Measurements from ENCODE around the gene ANKRD45.
A peak's percentile ranks its signal among the peaks of the same experiment; 100 is the strongest.

ANKRD45 gene, protein sequence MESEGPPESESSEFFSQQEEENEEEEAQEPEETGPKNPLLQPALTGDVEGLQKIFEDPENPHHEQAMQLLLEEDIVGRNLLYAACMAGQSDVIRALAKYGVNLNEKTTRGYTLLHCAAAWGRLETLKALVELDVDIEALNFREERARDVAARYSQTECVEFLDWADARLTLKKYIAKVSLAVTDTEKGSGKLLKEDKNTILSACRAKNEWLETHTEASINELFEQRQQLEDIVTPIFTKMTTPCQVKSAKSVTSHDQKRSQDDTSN

DNA sequence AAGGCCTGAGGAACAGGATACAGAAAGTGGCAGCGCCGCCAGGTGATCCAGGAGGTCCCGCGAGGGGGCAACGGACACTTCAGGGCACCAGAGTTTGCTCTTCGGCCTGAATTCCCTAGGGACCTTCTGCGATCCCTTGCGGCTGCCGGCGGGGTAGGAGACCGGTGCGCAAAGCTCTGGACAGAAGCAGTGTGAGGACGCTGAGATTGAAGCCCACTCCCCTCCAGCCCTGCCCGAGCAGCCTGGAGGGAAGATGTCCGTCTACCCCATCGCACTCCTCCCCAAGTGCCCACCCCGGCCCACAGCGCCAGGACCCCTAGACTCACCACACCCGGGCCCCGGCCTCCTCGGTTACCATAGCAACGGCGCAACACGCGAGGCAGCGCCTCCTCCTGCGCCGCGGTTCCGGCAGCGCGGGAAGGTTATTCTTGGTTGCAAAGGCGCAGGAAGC, at the start of gene ANKRD45:
Gene ANKRD45 (minus strand): TSS at position 361 of the 451 bp plus-strand sequence. CDS start 10,433 bp downstream, outside the sequence.
- H3K79me2 ChIP-seq (ENCODE audit: control insufficient read depth, low read length): no peaks in the 10 kb centered on the region
- peak within 1 kb of the TSS; percentile 62 for H3K4me3 ChIP-seq (ENCODE audit: low read length)
- H4K20me1 ChIP-seq (ENCODE audit: control insufficient read depth, insufficient read depth, low read depth, low read length): no peaks in the 10 kb centered on the region
- peaks cover 3% of the 10 kb centered on the region; the same call in 1 of the 2 replicates for H3K27me3 ChIP-seq (ENCODE audit: control insufficient read depth, low read length)
- H3K9me2 ChIP-seq (replicated peaks; ENCODE audit: control insufficient read depth, low read length): no peaks in the 10 kb centered on the region
- H3K4me1 ChIP-seq (ENCODE audit: control insufficient read depth, low read length): peaks cover 12% of the 10 kb centered on the region
- H3K4me2 ChIP-seq (ENCODE audit: low read length): peak within 1 kb of the TSS; percentile 66
- H3F3A ChIP-seq (ENCODE audit: control insufficient read depth, insufficient read depth): no peaks in the 10 kb centered on the region
- no peaks in the 10 kb centered on the region for H3K9me3 ChIP-seq (ENCODE audit: control insufficient read depth, insufficient read depth, low read length)
- H3K27ac ChIP-seq (ENCODE audit: low read depth, low read length): no peak within 1 kb of the TSS
- no peaks in the 10 kb centered on the region for H3K36me3 ChIP-seq (ENCODE audit: control insufficient read depth, low read length)
- TF ChIP-seq, protein P1, sequence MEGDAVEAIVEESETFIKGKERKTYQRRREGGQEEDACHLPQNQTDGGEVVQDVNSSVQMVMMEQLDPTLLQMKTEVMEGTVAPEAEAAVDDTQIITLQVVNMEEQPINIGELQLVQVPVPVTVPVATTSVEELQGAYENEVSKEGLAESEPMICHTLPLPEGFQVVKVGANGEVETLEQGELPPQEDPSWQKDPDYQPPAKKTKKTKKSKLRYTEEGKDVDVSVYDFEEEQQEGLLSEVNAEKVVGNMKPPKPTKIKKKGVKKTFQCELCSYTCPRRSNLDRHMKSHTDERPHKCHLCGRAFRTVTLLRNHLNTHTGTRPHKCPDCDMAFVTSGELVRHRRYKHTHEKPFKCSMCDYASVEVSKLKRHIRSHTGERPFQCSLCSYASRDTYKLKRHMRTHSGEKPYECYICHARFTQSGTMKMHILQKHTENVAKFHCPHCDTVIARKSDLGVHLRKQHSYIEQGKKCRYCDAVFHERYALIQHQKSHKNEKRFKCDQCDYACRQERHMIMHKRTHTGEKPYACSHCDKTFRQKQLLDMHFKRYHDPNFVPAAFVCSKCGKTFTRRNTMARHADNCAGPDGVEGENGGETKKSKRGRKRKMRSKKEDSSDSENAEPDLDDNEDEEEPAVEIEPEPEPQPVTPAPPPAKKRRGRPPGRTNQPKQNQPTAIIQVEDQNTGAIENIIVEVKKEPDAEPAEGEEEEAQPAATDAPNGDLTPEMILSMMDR (IDR thresholded peaks at IDR 0.05; ENCODE audit: low read depth, low read length, poor library complexity, severe bottlenecking): no peak
- no peak for TF ChIP-seq EZH2phosphoT487 (IDR thresholded peaks at IDR 0.05; ENCODE audit: borderline replicate concordance, low read length)

DNA sequence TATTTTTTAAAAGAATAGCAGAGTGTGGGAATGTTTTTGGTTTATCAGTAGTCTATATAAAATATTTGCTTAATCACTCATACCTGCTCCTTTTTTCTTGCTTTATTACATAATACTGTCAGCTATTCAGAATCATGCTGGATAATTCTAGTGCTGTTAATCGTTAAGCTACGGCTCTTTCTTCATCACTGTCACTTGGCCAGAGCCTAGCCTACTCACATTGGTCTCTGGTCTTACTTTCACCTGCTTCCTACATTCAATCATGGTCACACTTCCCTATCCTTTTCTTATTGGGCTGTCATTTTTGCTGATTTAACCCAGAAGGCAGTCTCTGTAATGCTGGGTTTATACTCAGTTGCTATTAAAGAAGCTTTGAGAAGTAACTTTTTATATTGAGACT, 47.6 kb upstream of the ANKRD45 start:
- Histone ChIP-seq H3F3A (ENCODE audit: control insufficient read depth, insufficient read depth) (peaks cover 6% of the 10 kb centered on the region), H3K9me3 (ENCODE audit: control insufficient read depth, insufficient read depth, low read length) (no peaks in the 10 kb centered on the region), H3K9me2 (replicated peaks; ENCODE audit: control insufficient read depth, low read length) (no peaks in the 10 kb centered on the region), H3K27ac (ENCODE audit: low read depth, low read length) (no peak overlapping the region), H3K4me3 (ENCODE audit: low read length) (no peak overlapping the region), H3K4me1 (ENCODE audit: control insufficient read depth, low read length) (peaks cover 21% of the 10 kb centered on the region), H3K36me3 (ENCODE audit: control insufficient read depth, low read length) (peaks cover 34% of the 10 kb centered on the region), H3K4me2 (ENCODE audit: low read length) (peak overlapping the region; percentile 17), H3K79me2 (ENCODE audit: control insufficient read depth, low read length) (peaks cover 59% of the 10 kb centered on the region), H4K20me1 (ENCODE audit: control insufficient read depth, insufficient read depth, low read depth, low read length) (no peaks in the 10 kb centered on the region), H3K27me3 (ENCODE audit: control insufficient read depth, low read length) (no peaks in the 10 kb centered on the region)
- TF ChIP-seq EZH2phosphoT487 (IDR thresholded peaks at IDR 0.05; ENCODE audit: borderline replicate concordance, low read length): no peak
- TF ChIP-seq, protein P1 (IDR thresholded peaks at IDR 0.05; ENCODE audit: low read depth, low read length, poor library complexity, severe bottlenecking): no peak

DNA sequence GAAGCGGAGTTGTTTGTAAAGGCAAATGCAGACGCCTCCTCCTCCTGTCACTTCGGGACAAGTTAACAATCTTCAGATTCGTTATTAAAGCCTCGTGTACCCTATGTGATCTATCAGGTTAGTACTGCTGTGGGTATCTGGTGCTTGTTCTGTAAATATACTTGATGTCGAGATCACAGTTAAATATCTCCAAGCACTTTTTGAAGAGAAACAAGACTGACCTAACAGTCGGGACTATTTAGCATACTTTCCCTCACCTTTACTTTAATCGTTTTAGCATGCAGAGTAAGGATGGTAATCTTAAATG, 45.8 kb upstream of the ANKRD45 start:
- H3K79me2 ChIP-seq (ENCODE audit: control insufficient read depth, low read length): peaks cover 43% of the 10 kb centered on the region
- TF ChIP-seq, protein P1 (IDR thresholded peaks at IDR 0.05; ENCODE audit: low read depth, low read length, poor library complexity, severe bottlenecking): no peak
- no peak for TF ChIP-seq EZH2phosphoT487 (IDR thresholded peaks at IDR 0.05; ENCODE audit: borderline replicate concordance, low read length)

More for the DNA sequence above, 45.8 kb upstream of the ANKRD45 start:
- Histone ChIP-seq H3K4me3 (ENCODE audit: low read length) (peak overlapping the region; percentile 82), H3K4me1 (ENCODE audit: control insufficient read depth, low read length) (peaks cover 21% of the 10 kb centered on the region), H3K36me3 (ENCODE audit: control insufficient read depth, low read length) (peaks cover 23% of the 10 kb centered on the region), H3F3A (ENCODE audit: control insufficient read depth, insufficient read depth) (peaks cover 6% of the 10 kb centered on the region), H3K4me2 (ENCODE audit: low read length) (peak overlapping the region; percentile 89), H4K20me1 (ENCODE audit: control insufficient read depth, insufficient read depth, low read depth, low read length) (no peaks in the 10 kb centered on the region), H3K27me3 (ENCODE audit: control insufficient read depth, low read length) (no peaks in the 10 kb centered on the region), H3K9me3 (ENCODE audit: control insufficient read depth, insufficient read depth, low read length) (no peaks in the 10 kb centered on the region), H3K9me2 (replicated peaks; ENCODE audit: control insufficient read depth, low read length) (no peaks in the 10 kb centered on the region), H3K27ac (ENCODE audit: low read depth, low read length) (peak overlapping the region; percentile 57)
